ENCODE data around the gene EGFL7. TPM values are rescaled to one million over a fixed set of nuclear protein-coding genes. Genes with fewer than 3 reads are reported as not detected.
A peak's percentile ranks its signal among the peaks of the same experiment; 100 is the strongest.

EGFL7 gene
- total RNA-seq, 1 donor from 2014 or later: 6.0 TPM

- DNase-seq (ENCODE audit: low read depth): no peak
These were observed 3.7 kb upstream of the EGFL7 start for GRCh38 chr9:136658849-136659535.

GRCh38 chr9:136659861-136660784 lies 2.6 kb upstream of the EGFL7 start:
- no peak for DNase-seq (ENCODE audit: low read depth)

GRCh38 chr9:136660971-136661550 lies 1.7 kb upstream of the EGFL7 start:
- no peak for DNase-seq (ENCODE audit: low read depth)

- no peak for DNase-seq (ENCODE audit: low read depth)
These were observed 933 bp upstream of the EGFL7 start for GRCh38 chr9:136661641-136662325.

GRCh38 chr9:136662326-136662655 lies 425 bp upstream of the EGFL7 start:
- DNase-seq (ENCODE audit: low read depth): no peak

- DNase-seq (ENCODE audit: low read depth): no peak
These were observed 1.5 kb downstream of the EGFL7 start for GRCh38 chr9:136664000-136664915.

- DNase-seq (ENCODE audit: low read depth): no peak
These were observed 2.5 kb downstream of the EGFL7 start for GRCh38 chr9:136665111-136665703.

GRCh38 chr9:136665704-136666371 lies 3.1 kb downstream of the EGFL7 start:
- no peak for DNase-seq (ENCODE audit: low read depth)

GRCh38 chr9:136666372-136667213 lies 3.9 kb downstream of the EGFL7 start:
- peak; percentile 47 for DNase-seq (ENCODE audit: low read depth)

- no peak for DNase-seq (ENCODE audit: low read depth)
These were observed 4.7 kb downstream of the EGFL7 start for GRCh38 chr9:136667214-136667939.

- no peak for DNase-seq (ENCODE audit: low read depth)
These were observed 5.4 kb downstream of the EGFL7 start for GRCh38 chr9:136667940-136668760.

- DNase-seq (ENCODE audit: low read depth): no peak
These were observed 6.5 kb downstream of the EGFL7 start for GRCh38 chr9:136668983-136669790.

GRCh38 chr9:136669791-136670464 lies 7.2 kb downstream of the EGFL7 start:
- no peak for DNase-seq (ENCODE audit: low read depth)

- no peak for DNase-seq (ENCODE audit: low read depth)
These were observed 8.0 kb downstream of the EGFL7 start for GRCh38 chr9:136670576-136671253.

GRCh38 chr9:136671254-136671614 lies 8.5 kb downstream of the EGFL7 start:
- DNase-seq (ENCODE audit: low read depth): no peak

All from myocyte (in vitro differentiated cells).